CD4-positive, alpha-beta T cell (primary cell): ENCODE data around the gene ITGAL. TPM values are rescaled to one million over a fixed set of nuclear protein-coding genes. Genes with fewer than 3 reads are reported as not detected.

ENCODE experiments used
- ATAC-seq: fragments of 200-7000 bp; cut with Tn5 transposase; one replicate; pipeline ENCODE4 v1.10.0; 2022; ENCODE audit warnings: mild to moderate bottlenecking; ENCODE audit not compliant: poor library complexity
- CTCF ChIA-PET: fragments of 350-600 bp; sonication (Branson Sonifier 250); formaldehyde crosslinking; loops from one replicate; lab custom pipeline; 2021; ENCODE audit warnings: antibody characterized with exemption, inconsistent platforms; lab: Charles Lee
- POLR2A ChIA-PET: fragments of 350-600 bp; sonication (Branson Sonifier 250); formaldehyde crosslinking; loops from one replicate; lab custom pipeline; 2021; ENCODE audit warnings: antibody characterized with exemption, inconsistent platforms; lab: Charles Lee
- DNase-seq, 14 experiments: peaks; one replicate each; pipeline ENCODE4 v3.0.0-alpha.2; 2013 to 2020; ENCODE audit warnings: mixed read lengths in 2 of 14
- H3K27ac ChIP-seq, 2 donors: one replicate each; pipeline versions ENCODE4 v1.5.1 to v1.7.0; 2013; ENCODE audit warnings: low read length in 2 of 2, low read depth in 1 of 2, mild to moderate bottlenecking in 1 of 2
- H3K27me3 ChIP-seq, 2 experiments: 1 replicate in 1 of 2; 2 replicates in 1 of 2; pipeline versions ENCODE4 v1.6.1 to v1.7.0; 2013; ENCODE audit warnings: low read length in 2 of 2, control low read depth in 1 of 2, mild to moderate bottlenecking in 1 of 2, moderate library complexity in 1 of 2; ENCODE audit not compliant: insufficient read depth in 2 of 2, control insufficient read depth in 1 of 2
- H3K36me3 ChIP-seq: one replicate; pipeline ENCODE4 v1.6.1; 2013; ENCODE audit warnings: low read length, control low read depth; ENCODE audit not compliant: insufficient read depth
- H3K4me1 ChIP-seq: one replicate; pipeline ENCODE4 v1.6.1; 2013; ENCODE audit warnings: low read length, control low read depth; ENCODE audit not compliant: insufficient read depth
- H3K4me3 ChIP-seq: one replicate; pipeline ENCODE4 v1.5.1; 2013; ENCODE audit warnings: mild to moderate bottlenecking, low read length, moderate library complexity
- H3K9me3 ChIP-seq, 2 experiments: 1 replicate in 1 of 2; 2 replicates in 1 of 2; pipeline versions ENCODE4 v1.6.1 to v1.7.0; 2013; ENCODE audit warnings: low read length in 2 of 2, mild to moderate bottlenecking in 2 of 2, control low read depth in 1 of 2, moderate library complexity in 1 of 2; ENCODE audit not compliant: control insufficient read depth in 1 of 2, insufficient read depth in 1 of 2
- H3K27ac Mint-ChIP-seq: one replicate; pipeline ENCODE4 v1.8.0; 2020; ENCODE audit warnings: mixed read lengths
- H3K27me3 Mint-ChIP-seq: one replicate; pipeline ENCODE4 v1.8.0; 2021; ENCODE audit warnings: mixed read lengths
- H3K36me3 Mint-ChIP-seq: one replicate; pipeline ENCODE4 v1.8.0; 2021; ENCODE audit warnings: low read depth, mixed read lengths
- H3K4me1 Mint-ChIP-seq: one replicate; pipeline ENCODE4 v1.8.0; 2021; ENCODE audit warnings: low read depth, mixed read lengths
- H3K4me3 Mint-ChIP-seq: one replicate; pipeline ENCODE4 v1.8.0; 2020; ENCODE audit warnings: mild to moderate bottlenecking, mixed read lengths
- H3K9me3 Mint-ChIP-seq: one replicate; pipeline ENCODE4 v1.8.0; 2020; ENCODE audit warnings: mixed read lengths
- intact Hi-C, 2 experiments: fragments of 100-400 bp; cut with DNase I in 1 of 2; cut with micrococcal nuclease in 1 of 2; formaldehyde crosslinking; loops; one replicate each; pipeline versions ENCODE4 v1.15.1 to v1.9.0; 2023 to 2025; cut with DNase I, micrococcal nuclease
- total RNA-seq, 174 experiments: library from RNA in 2 of 174; stranded (reverse) in 2 of 174; gene quantifications; one replicate each; pipeline ENCODE4 v1.2.3 and lab custom pipeline; 2021 to 2026
- TF ChIP-seq, protein P1 (sequence below): fragments of 200-600 bp; IDR thresholded peaks from one replicate; pipeline ENCODE4 v1.8.0; 2022; ENCODE audit warnings: antibody characterized with exemption, mild to moderate bottlenecking

ITGAL gene
- total RNA-seq, 2 experiments from 2014 or later: 186 to 187 TPM

- POLR2A ChIA-PET: interaction anchor here (3.0 to 3.1 kb wide), 2 partner anchors 9 to 31 kb away, joined by 9 to 43 read pairs; partner anchors contain the start of genes ZNF747 and ZNF764
- TF ChIP-seq, protein P1, sequence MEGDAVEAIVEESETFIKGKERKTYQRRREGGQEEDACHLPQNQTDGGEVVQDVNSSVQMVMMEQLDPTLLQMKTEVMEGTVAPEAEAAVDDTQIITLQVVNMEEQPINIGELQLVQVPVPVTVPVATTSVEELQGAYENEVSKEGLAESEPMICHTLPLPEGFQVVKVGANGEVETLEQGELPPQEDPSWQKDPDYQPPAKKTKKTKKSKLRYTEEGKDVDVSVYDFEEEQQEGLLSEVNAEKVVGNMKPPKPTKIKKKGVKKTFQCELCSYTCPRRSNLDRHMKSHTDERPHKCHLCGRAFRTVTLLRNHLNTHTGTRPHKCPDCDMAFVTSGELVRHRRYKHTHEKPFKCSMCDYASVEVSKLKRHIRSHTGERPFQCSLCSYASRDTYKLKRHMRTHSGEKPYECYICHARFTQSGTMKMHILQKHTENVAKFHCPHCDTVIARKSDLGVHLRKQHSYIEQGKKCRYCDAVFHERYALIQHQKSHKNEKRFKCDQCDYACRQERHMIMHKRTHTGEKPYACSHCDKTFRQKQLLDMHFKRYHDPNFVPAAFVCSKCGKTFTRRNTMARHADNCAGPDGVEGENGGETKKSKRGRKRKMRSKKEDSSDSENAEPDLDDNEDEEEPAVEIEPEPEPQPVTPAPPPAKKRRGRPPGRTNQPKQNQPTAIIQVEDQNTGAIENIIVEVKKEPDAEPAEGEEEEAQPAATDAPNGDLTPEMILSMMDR: no peak
- DNase-seq (no peak), ATAC-seq (no peak)
- H3K4me3 Mint-ChIP-seq: no peak overlapping the region
- peaks cover 58% of the 10 kb centered on the region for H3K4me1 ChIP-seq
- H3K9me3 Mint-ChIP-seq: no peaks in the 10 kb centered on the region
- CTCF ChIA-PET: interaction anchor here (1.1 to 1.7 kb wide), 3 partner anchors 8 to 32 kb away, joined by 3 to 4 read pairs (median 4); partner anchors contain the start of gene ZNF764
- intact Hi-C loops: no loop called here
- H3K4me3 ChIP-seq: no peak overlapping the region
- H3K4me1 Mint-ChIP-seq: peaks cover 38% of the 10 kb centered on the region
- H3K36me3 ChIP-seq: peaks cover 8% of the 10 kb centered on the region
- no peaks in the 10 kb centered on the region for H3K27me3 Mint-ChIP-seq
- H3K27me3 ChIP-seq: no peaks in the 10 kb centered on the region
- H3K27ac ChIP-seq: peak overlapping the region in 1 of 2 donors; percentile 93
- no peaks in the 10 kb centered on the region for H3K36me3 Mint-ChIP-seq
- H3K27ac Mint-ChIP-seq: peak overlapping the region; percentile 98
- H3K9me3 ChIP-seq: no peaks in the 10 kb centered on the region
These were observed 94.0 kb downstream of the ITGAL start for GRCh38 chr16:30566531-30566930.

DNA sequence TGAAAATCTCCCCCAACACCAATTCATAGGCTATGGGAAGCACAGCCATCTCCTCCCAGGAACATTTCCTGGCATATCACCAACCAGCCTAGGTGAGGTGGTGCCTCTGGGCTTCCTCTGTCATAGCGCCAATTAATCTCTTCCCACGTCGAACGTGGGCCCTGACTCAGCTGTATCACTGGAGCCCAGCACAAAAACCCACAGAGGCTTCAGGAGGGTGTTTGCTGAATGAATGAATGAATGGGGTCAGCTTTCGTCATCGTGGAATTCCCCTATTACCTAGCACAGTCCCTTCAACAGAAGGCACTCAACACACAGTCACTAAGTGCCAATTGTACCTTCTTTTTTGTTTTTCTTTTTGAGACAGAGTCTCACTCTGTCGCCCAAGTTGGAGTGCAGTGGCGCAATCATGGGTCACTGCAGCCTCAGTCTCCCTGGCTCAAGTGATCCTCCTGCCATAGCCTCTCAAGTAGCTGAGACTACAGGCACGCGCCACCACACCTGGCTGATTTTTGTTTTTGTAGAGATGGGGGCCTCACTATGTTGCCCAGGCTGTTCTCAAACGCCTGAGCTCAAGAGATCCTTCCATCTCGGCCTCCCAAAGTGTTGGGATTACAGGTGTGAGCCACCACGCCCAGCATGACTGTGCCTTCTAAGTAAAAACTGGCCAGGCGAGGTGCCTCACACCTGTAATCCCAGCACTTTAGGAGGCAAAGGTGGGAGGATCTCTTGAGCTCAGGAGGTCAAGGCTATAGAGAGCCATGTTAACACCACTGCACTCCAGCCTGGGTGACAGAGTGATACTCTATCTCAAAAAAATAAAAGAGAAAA is 94.8 kb downstream of the ITGAL start:
- Histone ChIP-seq H3K9me3 (no peaks in the 10 kb centered on the region), H3K27me3 (no peaks in the 10 kb centered on the region), H3K4me3 (no peak overlapping the region), H3K27ac (peak overlapping the region; percentile 87 to 93), H3K4me1 (peaks cover 55% of the 10 kb centered on the region), H3K36me3 (peaks cover 8% of the 10 kb centered on the region)
- ChIA-PET POLR2A (interaction anchor here (1.2 to 3.1 kb wide), 5 partner anchors 9 to 149 kb away, joined by 5 to 43 read pairs (median 7); partner anchors contain the start of genes DCTPP1, ZNF747 and ZNF764), CTCF (interaction anchor here (1.0 to 1.7 kb wide), 6 partner anchors 9 to 62 kb away, joined by 3 to 8 read pairs (median 4); partner anchors contain the start of gene ZNF764)
- H3K4me3 Mint-ChIP-seq: peak overlapping the region; percentile 92
- H3K4me1 Mint-ChIP-seq: peaks cover 46% of the 10 kb centered on the region
- intact Hi-C loops: no loop called here
- H3K27ac Mint-ChIP-seq: peak overlapping the region; percentile 98
- TF ChIP-seq, protein P1: no peak
- DNase-seq: peak in 11 of 14 experiments; percentile 11 to 89 (median 43)
- no peaks in the 10 kb centered on the region for H3K27me3 Mint-ChIP-seq
- no peaks in the 10 kb centered on the region for H3K9me3 Mint-ChIP-seq
- ATAC-seq: peak; percentile 10
- H3K36me3 Mint-ChIP-seq: no peaks in the 10 kb centered on the region

DNA sequence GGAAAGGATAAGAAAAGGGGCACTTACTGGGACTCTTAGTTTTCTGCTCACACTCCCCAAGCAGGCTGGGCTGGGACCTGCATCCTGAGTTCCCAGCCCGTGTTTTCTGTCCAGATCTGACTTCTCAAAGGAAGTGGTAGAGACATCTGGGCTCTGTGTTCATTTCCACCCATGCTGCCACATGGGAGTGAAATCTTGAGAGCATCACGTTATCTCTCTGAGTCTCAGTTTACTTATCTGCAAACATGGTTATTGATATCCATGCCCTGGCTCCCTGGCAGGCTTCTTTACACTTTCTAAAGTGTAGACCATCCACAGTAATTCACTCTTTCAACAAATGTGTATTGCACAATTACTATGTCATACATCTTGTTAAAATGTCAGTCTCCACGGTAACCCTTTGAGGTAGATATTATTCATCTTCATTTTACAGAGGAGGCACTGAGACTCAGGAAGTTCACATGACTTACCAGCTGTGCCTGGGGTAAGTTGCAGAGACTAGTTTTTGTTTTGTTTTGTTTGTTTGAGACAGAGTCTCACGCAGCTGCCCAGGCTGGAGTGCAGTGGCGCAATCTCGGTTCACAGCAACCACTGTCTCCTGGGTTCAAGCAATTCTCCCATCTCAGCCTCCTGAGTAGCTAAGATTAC is 95.6 kb downstream of the ITGAL start:
- no peaks in the 10 kb centered on the region for H3K27me3 ChIP-seq
- intact Hi-C loops: loop anchor here in 1 of 2 experiments (1.0 kb wide), 1 partner anchor 10 kb away; the partner anchor contains the start of gene ZNF764
- no peaks in the 10 kb centered on the region for H3K27me3 Mint-ChIP-seq
- H3K27ac Mint-ChIP-seq: peak overlapping the region; percentile 98
- TF ChIP-seq, protein P1: no peak
- POLR2A ChIA-PET: interaction anchor here (0.8 to 3.1 kb wide), 10 partner anchors 10 to 150 kb away, joined by 3 to 43 read pairs (median 6); partner anchors contain the start of genes DCTPP1, ZNF747 and ZNF764
- H3K4me3 ChIP-seq: no peak overlapping the region
- CTCF ChIA-PET: interaction anchor here (0.9 to 1.4 kb wide), 4 partner anchors 10 to 61 kb away, joined by 3 to 8 read pairs (median 4); partner anchors contain the start of gene ZNF764
- H3K9me3 Mint-ChIP-seq: no peaks in the 10 kb centered on the region
- peak in 13 of 14 experiments; percentile 25 to 87 (median 54) for DNase-seq
- H3K27ac ChIP-seq: peak overlapping the region; percentile 87 to 93
- peaks cover 47% of the 10 kb centered on the region for H3K4me1 Mint-ChIP-seq
- H3K4me3 Mint-ChIP-seq: peak overlapping the region; percentile 92
- peaks cover 60% of the 10 kb centered on the region for H3K4me1 ChIP-seq
- no peaks in the 10 kb centered on the region for H3K36me3 Mint-ChIP-seq
- peak; percentile 45 for ATAC-seq
- H3K36me3 ChIP-seq: peaks cover 8% of the 10 kb centered on the region
- no peaks in the 10 kb centered on the region for H3K9me3 ChIP-seq
